HEK293 (cell line): ENCODE data around the gene SLC19A1.

Experiments
- KLF9 ChIP-seq: fragments of 450-650 bp; formaldehyde crosslinking; IDR thresholded peaks from 2 replicates; pipeline ENCODE4 v1.5.1; 2016; ENCODE audit warnings: missing biosample characterization, missing genetic modification characterization, low read depth
- ZBTB7A ChIP-seq: fragments of 450-650 bp; formaldehyde crosslinking; IDR thresholded peaks from 2 replicates; pipeline ENCODE4 v1.5.1; 2016; ENCODE audit warnings: low read depth, missing biosample characterization, missing genetic modification characterization
- ZNF24 ChIP-seq: fragments of 450-650 bp; formaldehyde crosslinking; IDR thresholded peaks from 2 replicates; pipeline ENCODE4 v1.5.1; 2016; ENCODE audit warnings: missing biosample characterization, missing genetic modification characterization

DNA sequence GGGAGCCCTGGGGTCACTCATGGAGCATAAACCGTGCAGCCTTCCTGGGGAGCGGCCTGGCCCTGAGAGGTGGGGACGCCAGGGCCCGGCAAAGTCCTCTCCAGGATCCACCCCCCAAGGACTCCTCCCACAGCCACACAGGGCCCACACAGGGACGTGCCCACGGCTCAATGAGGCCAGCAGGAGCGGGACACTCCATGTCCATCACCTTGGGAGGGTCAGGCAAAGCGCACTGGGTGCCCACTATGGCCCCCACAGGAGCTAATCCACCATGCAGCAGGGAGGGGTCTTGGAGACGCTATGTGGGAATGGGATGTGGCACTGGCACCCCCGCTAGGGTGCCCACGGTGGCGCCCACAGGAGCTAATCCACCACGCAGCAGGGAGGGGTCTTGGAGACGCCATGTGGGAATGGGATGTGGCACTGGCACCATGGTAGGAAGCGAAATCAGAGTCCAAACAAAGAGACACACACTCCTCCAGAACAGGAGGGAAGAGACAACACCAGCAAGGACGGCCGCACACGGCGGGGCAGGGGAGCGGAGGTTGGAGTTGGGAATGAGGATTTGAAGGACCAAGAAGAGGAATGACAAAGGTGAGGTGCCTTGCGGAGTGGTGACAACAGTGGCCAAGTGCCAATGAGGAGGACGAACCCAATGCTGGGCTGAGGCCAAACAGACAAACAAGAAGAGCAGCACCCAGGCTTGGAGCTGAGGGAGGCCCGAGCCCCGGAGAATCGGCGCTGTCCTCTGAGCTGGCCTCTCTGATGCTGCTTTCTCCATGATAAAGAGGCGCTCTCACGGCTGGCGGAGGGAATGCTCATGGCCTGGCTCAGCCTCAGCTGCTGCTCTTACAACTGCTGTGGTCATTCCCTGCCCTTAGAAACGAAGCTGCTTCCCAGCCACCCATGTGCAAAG, 18.1 kb upstream of the SLC19A1 start:
- TF ChIP-seq ZBTB7A (tag by site-specific recombination) (no peak), KLF9 (no peak), ZNF24 (tag by site-specific recombination) (no peak)
